Left renal pelvis (tissue), 4 donors: ENCODE measurements around the gene VAMP7. TPM values are rescaled to one million over a fixed set of nuclear protein-coding genes. Genes with fewer than 3 reads are reported as not detected.
"Not testable (repeated sequence)": the region's sequence is repeated elsewhere in the genome, so short reads cannot be mapped to it uniquely, and the experiment has no call there.

Source experiments
- DNase-seq, 4 donors: peaks; one replicate each; pipeline ENCODE4 v3.0.0-alpha.2; 2013; ENCODE audit warnings: low read depth in 4 of 4, low spot score in 3 of 4
- polyA plus RNA-seq, 4 donors: library from polyadenylated mRNA; unstranded; fragments of 120-200 nt; gene quantifications; one replicate each; pipeline ENCODE4 v1.2.1, GENCODE V29; 2013; ENCODE audit not compliant: insufficient read length in 4 of 4

VAMP7 gene
- polyA plus RNA-seq, 4 donors = 40.1 to 55.9 (median 48.2) TPM

- not testable (repeated sequence) for DNase-seq
Measured at GRCh38 chrX:155986995-155987394, 105.8 kb downstream of the VAMP7 start.

- no peak for DNase-seq
Measured at GRCh38 chrX:155988859-155989258, 107.7 kb downstream of the VAMP7 start.

Other genes with a start within 250 kb of the VAMP7 start
- gene IL9R, start 116.4 kb downstream of the VAMP7 start, polyA plus RNA-seq = under 1 TPM; 0.09 to 0.33 (median 0.24) TPM